GM10847 (cell line): ENCODE data around the gene TAF12.

ENCODE experiments used
- POLR2A ChIP-seq: IDR thresholded peaks from 2 replicates; pipeline ENCODE4 v1.6.1; 2011; ENCODE audit not compliant: insufficient read length; ENCODE audit errors: extremely low read depth

Gene TAF12

GRCh38 chr1:28582248-28582615, 60.6 kb downstream of the TAF12 start:
- no peak for TF ChIP-seq POLR2A

GRCh38 chr1:28581531-28582247, 61.2 kb downstream of the TAF12 start:
- TF ChIP-seq POLR2A, result peak; percentile 100

- no peak for TF ChIP-seq POLR2A
Measured at GRCh38 chr1:28580722-28581530, 61.9 kb downstream of the TAF12 start.

- no peak for TF ChIP-seq POLR2A
Measured at GRCh38 chr1:28579401-28579800, 63.5 kb downstream of the TAF12 start.

GRCh38 chr1:28578696-28579218, 64.1 kb downstream of the TAF12 start:
- TF ChIP-seq POLR2A, result no peak

GRCh38 chr1:28577738-28578536, 64.9 kb downstream of the TAF12 start:
- no peak for TF ChIP-seq POLR2A

- TF ChIP-seq POLR2A, result no peak
Measured at GRCh38 chr1:28577052-28577678, 65.7 kb downstream of the TAF12 start.

- no peak for TF ChIP-seq POLR2A
Measured at GRCh38 chr1:28573564-28573963, 69.3 kb downstream of the TAF12 start.

- no peak for TF ChIP-seq POLR2A
Measured at GRCh38 chr1:28571911-28572310, 71.0 kb downstream of the TAF12 start.

GRCh38 chr1:28566931-28567330, 75.9 kb downstream of the TAF12 start:
- no peak for TF ChIP-seq POLR2A

GRCh38 chr1:28565726-28566125, 77.1 kb downstream of the TAF12 start:
- no peak for TF ChIP-seq POLR2A

GRCh38 chr1:28565040-28565439, 77.8 kb downstream of the TAF12 start:
- TF ChIP-seq POLR2A, result no peak

GRCh38 chr1:28564310-28564709, 78.6 kb downstream of the TAF12 start:
- TF ChIP-seq POLR2A, result no peak

- no peak for TF ChIP-seq POLR2A
Measured at GRCh38 chr1:28560886-28561285, 82.0 kb downstream of the TAF12 start.
